GM12878 (cell line): Measurements from ENCODE around the gene GAK.

Experiments
- ASH2L ChIP-seq: fragments of 300-600, 200-600 bp; sonication (generic); IDR thresholded peaks from 2 replicates; pipeline ENCODE4 v1.6.1; 2017; ENCODE audit warnings: low read depth, mild to moderate bottlenecking, borderline replicate concordance
- CBX3 ChIP-seq: fragments of 200-600 bp; sonication (generic); IDR thresholded peaks from 2 replicates; pipeline ENCODE4 v1.6.1; 2016; ENCODE audit warnings: low read depth, borderline replicate concordance
- CBX5 ChIP-seq: sonication (generic); IDR thresholded peaks from 2 replicates; pipeline ENCODE4 v1.6.1; 2016; ENCODE audit warnings: low read depth, moderate library complexity, mild to moderate bottlenecking, inconsistent platforms
- CREM ChIP-seq: IDR thresholded peaks from 2 replicates; pipeline ENCODE4 v1.6.1; 2014; ENCODE audit warnings: antibody characterized with exemption, low read depth
- EP300 ChIP-seq, 2 experiments: fragments of 150-350 bp in 1 of 2; IDR thresholded peaks; 2 replicates each; pipeline ENCODE4 v1.6.1; 2011 to 2012; ENCODE audit warnings: low read depth in 2 of 2, low read length in 2 of 2, borderline replicate concordance in 1 of 2, improper control_type of control experiment in 1 of 2, inconsistent platforms in 1 of 2; ENCODE audit not compliant: control insufficient read depth in 1 of 2
- EZH2 ChIP-seq: IDR thresholded peaks from 2 replicates; pipeline ENCODE4 v1.6.1; 2012; ENCODE audit warnings: low read depth, mild to moderate bottlenecking, control low read depth, inconsistent platforms, low read length, borderline replicate concordance; ENCODE audit not compliant: control insufficient read depth
- HDAC6 ChIP-seq: fragments of 200-600 bp; sonication (generic); IDR thresholded peaks from one replicate; pipeline ENCODE4 v1.8.0; 2017; ENCODE audit warnings: antibody characterized with exemption; ENCODE audit not compliant: unreplicated experiment
- IKZF1 ChIP-seq: fragments of 450-650 bp; conservative IDR thresholded peaks from 2 replicates; pipeline ENCODE4 v1.6.1; 2017; ENCODE audit warnings: antibody characterized with exemption, mild to moderate bottlenecking
- POLR2AphosphoS5 ChIP-seq: IDR thresholded peaks from 2 replicates; pipeline ENCODE4 v1.6.1; 2011; ENCODE audit warnings: mild to moderate bottlenecking, low read length, inconsistent platforms
- STAT1 ChIP-seq: fragments of 450-650 bp; conservative IDR thresholded peaks from 2 replicates; pipeline ENCODE4 v1.6.1; 2014; ENCODE audit warnings: antibody characterized with exemption, mild to moderate bottlenecking
- ZBED1 ChIP-seq: IDR thresholded peaks from 2 replicates; pipeline ENCODE4 v1.6.1; 2016; ENCODE audit warnings: borderline replicate concordance
- TF ChIP-seq, protein P1 (sequence below), 3 experiments: IDR thresholded peaks in 2 of 3; conservative IDR thresholded peaks in 1 of 3; 2 replicates each; pipeline ENCODE4 v1.5.1; 2011; ENCODE audit warnings: low read depth in 3 of 3, low read length in 3 of 3, mild to moderate bottlenecking in 3 of 3, control low read depth in 2 of 3, moderate library complexity in 2 of 3, inconsistent platforms in 1 of 3, mixed read lengths in 1 of 3; ENCODE audit not compliant: control insufficient read depth in 2 of 3, insufficient read depth in 1 of 3; ENCODE audit errors: extremely low read depth in 1 of 3
- TF ChIP-seq, protein P2 (sequence below): fragments of 450-650 bp; formaldehyde crosslinking; IDR thresholded peaks from 2 replicates; pipeline ENCODE4 v1.4.0; 2022; ENCODE audit warnings: mild to moderate bottlenecking, moderate library complexity
- TF ChIP-seq, protein P3 (sequence below): IDR thresholded peaks from 2 replicates; pipeline ENCODE4 v1.6.1; 2011; ENCODE audit warnings: borderline replicate concordance, low read depth, mild to moderate bottlenecking, moderate library complexity, mixed read lengths, low read length; ENCODE audit not compliant: insufficient read depth; ENCODE audit errors: extremely low read length

DNA sequence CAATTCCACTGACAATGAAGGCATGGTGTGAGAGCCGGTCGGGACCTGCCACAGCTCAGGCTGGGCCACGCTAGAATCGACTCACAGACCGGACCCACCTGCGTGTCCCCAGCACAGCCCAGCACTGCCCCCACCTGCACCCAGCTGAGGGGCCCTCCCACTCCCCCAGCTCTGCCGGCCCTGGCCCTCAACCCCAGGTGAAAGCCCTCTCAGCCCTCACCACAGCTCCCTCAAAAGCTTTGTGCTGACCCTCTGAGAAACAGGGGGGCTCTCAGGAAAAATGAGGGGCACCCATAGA is 25.1 kb downstream of the GAK start:
- TF ChIP-seq POLR2AphosphoS5 (no peak), CBX5 (no peak), IKZF1 (no peak), EP300 (IDR thresholded peaks at IDR 0.05; ENCODE audit: borderline replicate concordance in 1 of 2, control insufficient read depth in 1 of 2, low read depth in 2 of 2, low read length in 2 of 2) (no peak), STAT1 (no peak), HDAC6 (no peak), ZBED1 (no peak), CBX3 (no peak), CREM (no peak), ASH2L (no peak), EZH2 (no peak)
- TF ChIP-seq, protein P1, sequence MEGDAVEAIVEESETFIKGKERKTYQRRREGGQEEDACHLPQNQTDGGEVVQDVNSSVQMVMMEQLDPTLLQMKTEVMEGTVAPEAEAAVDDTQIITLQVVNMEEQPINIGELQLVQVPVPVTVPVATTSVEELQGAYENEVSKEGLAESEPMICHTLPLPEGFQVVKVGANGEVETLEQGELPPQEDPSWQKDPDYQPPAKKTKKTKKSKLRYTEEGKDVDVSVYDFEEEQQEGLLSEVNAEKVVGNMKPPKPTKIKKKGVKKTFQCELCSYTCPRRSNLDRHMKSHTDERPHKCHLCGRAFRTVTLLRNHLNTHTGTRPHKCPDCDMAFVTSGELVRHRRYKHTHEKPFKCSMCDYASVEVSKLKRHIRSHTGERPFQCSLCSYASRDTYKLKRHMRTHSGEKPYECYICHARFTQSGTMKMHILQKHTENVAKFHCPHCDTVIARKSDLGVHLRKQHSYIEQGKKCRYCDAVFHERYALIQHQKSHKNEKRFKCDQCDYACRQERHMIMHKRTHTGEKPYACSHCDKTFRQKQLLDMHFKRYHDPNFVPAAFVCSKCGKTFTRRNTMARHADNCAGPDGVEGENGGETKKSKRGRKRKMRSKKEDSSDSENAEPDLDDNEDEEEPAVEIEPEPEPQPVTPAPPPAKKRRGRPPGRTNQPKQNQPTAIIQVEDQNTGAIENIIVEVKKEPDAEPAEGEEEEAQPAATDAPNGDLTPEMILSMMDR (IDR thresholded peaks at IDR 0.05 in 2 of 3, conservative IDR thresholded peaks at IDR 0.05 in 1 of 3; ENCODE audit: control insufficient read depth in 2 of 3, extremely low read depth in 1 of 3, insufficient read depth in 1 of 3, low read depth in 3 of 3, low read length in 3 of 3) = no peak
- TF ChIP-seq, protein P2, sequence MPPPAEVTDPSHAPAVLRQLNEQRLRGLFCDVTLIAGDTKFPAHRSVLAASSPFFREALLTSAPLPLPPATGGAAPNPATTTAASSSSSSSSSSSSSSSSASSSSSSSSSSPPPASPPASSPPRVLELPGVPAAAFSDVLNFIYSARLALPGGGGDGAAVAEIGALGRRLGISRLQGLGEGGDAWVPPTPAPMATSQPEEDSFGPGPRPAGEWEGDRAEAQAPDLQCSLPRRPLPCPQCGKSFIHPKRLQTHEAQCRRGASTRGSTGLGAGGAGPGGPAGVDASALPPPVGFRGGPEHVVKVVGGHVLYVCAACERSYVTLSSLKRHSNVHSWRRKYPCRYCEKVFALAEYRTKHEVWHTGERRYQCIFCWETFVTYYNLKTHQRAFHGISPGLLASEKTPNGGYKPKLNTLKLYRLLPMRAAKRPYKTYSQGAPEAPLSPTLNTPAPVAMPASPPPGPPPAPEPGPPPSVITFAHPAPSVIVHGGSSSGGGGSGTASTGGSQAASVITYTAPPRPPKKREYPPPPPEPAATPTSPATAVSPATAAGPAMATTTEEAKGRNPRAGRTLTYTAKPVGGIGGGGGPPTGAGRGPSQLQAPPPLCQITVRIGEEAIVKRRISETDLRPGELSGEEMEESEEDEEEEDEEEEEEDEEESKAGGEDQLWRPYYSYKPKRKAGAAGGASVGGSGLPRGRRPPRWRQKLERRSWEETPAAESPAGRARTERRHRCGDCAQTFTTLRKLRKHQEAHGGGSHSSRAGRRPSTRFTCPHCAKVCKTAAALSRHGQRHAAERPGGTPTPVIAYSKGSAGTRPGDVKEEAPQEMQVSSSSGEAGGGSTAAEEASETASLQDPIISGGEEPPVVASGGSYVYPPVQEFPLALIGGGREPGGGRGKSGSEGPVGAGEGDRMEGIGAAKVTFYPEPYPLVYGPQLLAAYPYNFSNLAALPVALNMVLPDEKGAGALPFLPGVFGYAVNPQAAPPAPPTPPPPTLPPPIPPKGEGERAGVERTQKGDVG (CRISPR knock-in tag) = no peak
- TF ChIP-seq, protein P3, sequence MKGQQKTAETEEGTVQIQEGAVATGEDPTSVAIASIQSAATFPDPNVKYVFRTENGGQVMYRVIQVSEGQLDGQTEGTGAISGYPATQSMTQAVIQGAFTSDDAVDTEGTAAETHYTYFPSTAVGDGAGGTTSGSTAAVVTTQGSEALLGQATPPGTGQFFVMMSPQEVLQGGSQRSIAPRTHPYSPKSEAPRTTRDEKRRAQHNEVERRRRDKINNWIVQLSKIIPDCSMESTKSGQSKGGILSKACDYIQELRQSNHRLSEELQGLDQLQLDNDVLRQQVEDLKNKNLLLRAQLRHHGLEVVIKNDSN = no peak
